Vagina (tissue), 2 donors: ENCODE results near the gene UNC80. TPM values are rescaled to one million over a fixed set of nuclear protein-coding genes. Genes with fewer than 3 reads are reported as not detected.
A peak's percentile ranks its signal among the peaks of the same experiment; 100 is the strongest.

Experiments
- DNase-seq, 2 donors: peaks; one replicate each; pipeline ENCODE4 v3.0.0-alpha.2; 2017; ENCODE audit errors: extremely low spot score in 2 of 2
- H3K27ac ChIP-seq: fragments of 200-600 bp; sonication (generic); one replicate; pipeline ENCODE4 v1.5.1; 2019
- H3K27me3 ChIP-seq: fragments of 200-600 bp; sonication (generic); one replicate; pipeline ENCODE4 v1.5.1; 2019
- H3K36me3 ChIP-seq, 2 donors: fragments of 200-600 bp; sonication (generic); one replicate each; pipeline ENCODE4 v1.5.1; 2017 to 2019
- H3K4me1 ChIP-seq: fragments of 200-600 bp; sonication (generic); one replicate; pipeline ENCODE4 v1.5.1; 2019
- H3K4me3 ChIP-seq, 2 donors: fragments of 200-600 bp; sonication (generic); 1 replicate in 1 of 2; 2 replicates in 1 of 2; pipeline ENCODE4 v1.5.1; 2016 to 2019
- H3K9me3 ChIP-seq: fragments of 200-600 bp; sonication (generic); one replicate; pipeline ENCODE4 v1.5.1; 2019
- POLR2A ChIP-seq, 2 donors: fragments of 450-650 bp; IDR thresholded peaks; one replicate each; pipeline ENCODE4 v1.6.1; 2017; ENCODE audit warnings: antibody characterized with exemption in 2 of 2, mild to moderate bottlenecking in 2 of 2, moderate library complexity in 2 of 2
- POLR2AphosphoS5 ChIP-seq, 2 donors: sonication (generic); formaldehyde crosslinking; IDR thresholded peaks; one replicate each; pipeline ENCODE4 v1.9.0; 2017; ENCODE audit warnings: antibody characterized with exemption in 2 of 2, mild to moderate bottlenecking in 2 of 2, low read depth in 1 of 2; ENCODE audit not compliant: insufficient read depth in 1 of 2
- intact Hi-C: fragments of 100-400 bp; cut with DNase I; formaldehyde crosslinking; loops from one replicate; pipeline ENCODE4 v1.15.1; 2023
- total RNA-seq: library from RNA; depleted of rRNA; stranded (reverse); fragments of >200 nt; gene quantifications from one replicate; pipeline ENCODE4 v1.2.3, GENCODE V29; 2016
- TF ChIP-seq, protein P1 (sequence below), 3 experiments: fragments of 450-650 bp in 2 of 3; fragments of 200-600 bp in 1 of 3; sonication (generic) in 1 of 3; IDR thresholded peaks; one replicate each; pipeline ENCODE4 v1.5.1; 2017 to 2019; ENCODE audit warnings: antibody characterized with exemption in 3 of 3, mild to moderate bottlenecking in 2 of 3, moderate library complexity in 2 of 3

The UNC80 gene
- total RNA-seq, 1 donor from 2014 or later = 0.25 TPM

DNA sequence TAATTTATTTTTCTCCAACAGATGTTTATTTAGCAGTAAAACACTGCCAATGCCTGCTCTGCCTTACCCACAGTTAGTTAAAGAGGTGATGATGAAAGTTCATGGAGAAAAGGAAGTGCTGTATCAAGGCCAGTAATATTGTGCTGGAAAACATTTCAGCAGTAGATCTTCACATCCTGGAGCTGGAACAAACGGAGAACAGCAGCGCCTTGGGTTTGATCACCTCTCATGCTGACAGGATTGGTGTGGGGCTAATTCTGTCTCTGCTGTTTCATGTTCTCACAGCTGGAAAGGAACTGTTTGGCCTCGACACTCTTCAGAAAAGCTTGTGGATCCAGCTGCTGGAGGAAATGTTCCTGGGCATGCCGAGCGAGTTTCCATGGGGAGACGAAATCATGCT is 169.3 kb downstream of the UNC80 start:
- Histone ChIP-seq H3K36me3 (no peaks in the 10 kb centered on the region), H3K9me3 (no peaks in the 10 kb centered on the region), H3K4me1 (no peaks in the 10 kb centered on the region), H3K27ac (no peak overlapping the region), H3K4me3 (no peak overlapping the region), H3K27me3 (no peaks in the 10 kb centered on the region)
- TF ChIP-seq, protein P1, sequence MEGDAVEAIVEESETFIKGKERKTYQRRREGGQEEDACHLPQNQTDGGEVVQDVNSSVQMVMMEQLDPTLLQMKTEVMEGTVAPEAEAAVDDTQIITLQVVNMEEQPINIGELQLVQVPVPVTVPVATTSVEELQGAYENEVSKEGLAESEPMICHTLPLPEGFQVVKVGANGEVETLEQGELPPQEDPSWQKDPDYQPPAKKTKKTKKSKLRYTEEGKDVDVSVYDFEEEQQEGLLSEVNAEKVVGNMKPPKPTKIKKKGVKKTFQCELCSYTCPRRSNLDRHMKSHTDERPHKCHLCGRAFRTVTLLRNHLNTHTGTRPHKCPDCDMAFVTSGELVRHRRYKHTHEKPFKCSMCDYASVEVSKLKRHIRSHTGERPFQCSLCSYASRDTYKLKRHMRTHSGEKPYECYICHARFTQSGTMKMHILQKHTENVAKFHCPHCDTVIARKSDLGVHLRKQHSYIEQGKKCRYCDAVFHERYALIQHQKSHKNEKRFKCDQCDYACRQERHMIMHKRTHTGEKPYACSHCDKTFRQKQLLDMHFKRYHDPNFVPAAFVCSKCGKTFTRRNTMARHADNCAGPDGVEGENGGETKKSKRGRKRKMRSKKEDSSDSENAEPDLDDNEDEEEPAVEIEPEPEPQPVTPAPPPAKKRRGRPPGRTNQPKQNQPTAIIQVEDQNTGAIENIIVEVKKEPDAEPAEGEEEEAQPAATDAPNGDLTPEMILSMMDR (IDR thresholded peaks at IDR 0.05) = no peak
- TF ChIP-seq POLR2A (IDR thresholded peaks at IDR 0.05) = no peak
- TF ChIP-seq POLR2AphosphoS5 (IDR thresholded peaks at IDR 0.05; ENCODE audit: insufficient read depth in 1 of 2, low read depth in 1 of 2) = no peak
- no peak for DNase-seq
- intact Hi-C loops = no loop called here

DNA sequence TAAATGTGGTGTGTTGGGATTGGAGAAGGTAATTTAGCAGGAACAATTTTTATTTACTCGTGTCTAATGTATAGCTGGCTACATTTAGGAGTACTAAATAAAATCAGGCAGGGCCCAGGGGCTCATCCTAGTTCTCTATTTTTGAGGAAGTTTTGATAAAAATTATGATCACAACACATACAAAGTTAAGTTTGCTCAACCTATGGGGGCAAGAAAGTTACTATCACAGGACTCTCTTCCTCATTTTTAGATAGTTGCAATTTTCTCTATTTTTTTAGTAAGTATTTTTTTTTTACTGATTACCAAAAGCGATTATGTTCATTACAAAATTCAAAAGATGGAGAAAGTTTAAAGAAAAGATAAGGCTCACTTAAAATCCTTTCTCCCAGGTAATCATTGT is 170.8 kb downstream of the UNC80 start:
- no peaks in the 10 kb centered on the region for H3K4me1 ChIP-seq
- DNase-seq = no peak
- no peaks in the 10 kb centered on the region for H3K9me3 ChIP-seq
- H3K4me3 ChIP-seq = no peak overlapping the region
- intact Hi-C loops = no loop called here
- H3K27me3 ChIP-seq = no peaks in the 10 kb centered on the region
- no peaks in the 10 kb centered on the region for H3K36me3 ChIP-seq
- TF ChIP-seq POLR2AphosphoS5 (IDR thresholded peaks at IDR 0.05; ENCODE audit: insufficient read depth in 1 of 2, low read depth in 1 of 2) (no peak), POLR2A (IDR thresholded peaks at IDR 0.05) (no peak)
- TF ChIP-seq, protein P1 (IDR thresholded peaks at IDR 0.05) = no peak
- no peak overlapping the region for H3K27ac ChIP-seq

DNA sequence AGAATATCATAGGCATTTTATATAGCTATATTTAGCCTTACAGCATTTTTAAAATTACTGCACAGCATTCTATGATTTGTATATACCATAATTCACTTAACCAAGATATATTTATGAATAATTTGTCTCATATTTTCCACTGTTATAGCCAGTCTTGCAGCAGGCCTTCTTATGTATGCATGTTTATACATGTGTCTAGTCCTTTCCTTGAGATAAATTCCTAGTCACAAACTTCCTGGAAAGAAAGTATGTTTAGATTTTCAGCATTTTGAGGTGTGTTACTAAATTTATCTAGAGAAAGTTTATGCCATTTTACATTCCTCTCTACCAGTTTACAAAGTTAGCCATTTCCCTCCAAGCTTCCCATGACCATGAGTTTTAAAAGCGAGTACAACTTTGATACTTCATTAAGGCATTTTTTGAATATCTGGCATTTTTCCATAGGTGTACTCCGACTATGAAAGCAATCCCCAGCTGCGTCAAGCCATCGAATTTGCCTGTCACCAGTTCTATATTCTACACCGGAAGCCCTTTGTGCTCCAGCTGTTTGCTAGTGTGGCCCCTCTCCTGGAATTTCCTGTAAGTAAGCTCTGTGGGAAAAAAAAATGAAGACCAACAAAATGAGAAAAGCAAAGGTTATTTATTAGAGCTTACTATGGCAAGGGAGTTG is 171.4 kb downstream of the UNC80 start:
- no peaks in the 10 kb centered on the region for H3K9me3 ChIP-seq
- H3K4me1 ChIP-seq = no peaks in the 10 kb centered on the region
- H3K27ac ChIP-seq = no peak overlapping the region
- H3K36me3 ChIP-seq = no peaks in the 10 kb centered on the region
- DNase-seq = no peak
- TF ChIP-seq, protein P1 (IDR thresholded peaks at IDR 0.05) = no peak
- TF ChIP-seq POLR2AphosphoS5 (IDR thresholded peaks at IDR 0.05; ENCODE audit: insufficient read depth in 1 of 2, low read depth in 1 of 2) (no peak), POLR2A (IDR thresholded peaks at IDR 0.05) (no peak)
- intact Hi-C loops = no loop called here
- no peaks in the 10 kb centered on the region for H3K27me3 ChIP-seq
- no peak overlapping the region for H3K4me3 ChIP-seq

DNA sequence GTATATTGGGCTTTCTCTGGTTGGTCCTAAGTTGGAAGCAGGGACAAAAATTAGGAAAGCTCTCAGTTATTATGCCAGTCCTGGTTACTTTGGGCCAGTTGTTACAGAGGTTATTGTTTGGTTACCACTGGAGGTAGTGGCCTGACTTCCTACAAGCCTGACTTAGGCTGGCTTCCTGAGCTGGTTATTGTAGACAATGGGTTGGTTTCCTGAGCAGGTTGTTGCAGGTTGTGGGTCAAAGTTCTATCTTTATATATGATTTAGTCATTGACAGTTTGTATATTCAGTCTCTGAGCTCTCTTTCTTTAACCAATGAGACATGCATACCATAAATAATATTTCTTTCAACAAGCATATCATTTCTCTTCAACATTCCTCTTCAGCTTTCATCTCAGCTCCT is 172.1 kb downstream of the UNC80 start:
- Histone ChIP-seq H3K27me3 (no peaks in the 10 kb centered on the region), H3K27ac (no peak overlapping the region), H3K36me3 (no peaks in the 10 kb centered on the region), H3K9me3 (no peaks in the 10 kb centered on the region), H3K4me3 (no peak overlapping the region), H3K4me1 (no peaks in the 10 kb centered on the region)
- intact Hi-C loops = no loop called here
- no peak for DNase-seq
- TF ChIP-seq POLR2AphosphoS5 (IDR thresholded peaks at IDR 0.05; ENCODE audit: insufficient read depth in 1 of 2, low read depth in 1 of 2) (no peak), POLR2A (IDR thresholded peaks at IDR 0.05) (no peak)
- TF ChIP-seq, protein P1 (IDR thresholded peaks at IDR 0.05) = no peak

DNA sequence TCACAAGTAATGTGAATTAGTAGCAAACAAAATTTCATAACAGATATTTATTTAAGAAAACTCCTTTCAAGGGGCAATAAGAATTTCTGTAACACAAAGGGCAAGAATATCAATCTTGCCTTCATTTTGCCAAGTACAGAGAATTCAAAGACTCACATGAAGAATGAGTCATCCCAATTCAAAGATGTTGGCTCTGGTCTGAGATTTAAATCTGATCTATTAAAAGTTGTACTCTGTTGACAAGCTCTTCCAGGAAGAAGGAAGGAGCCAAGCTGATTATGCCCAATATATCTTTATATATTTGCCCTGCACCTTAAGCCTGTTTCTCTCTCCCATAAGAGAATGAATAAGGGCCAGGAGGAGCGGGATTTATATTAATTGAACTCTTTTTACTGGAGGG is 174.9 kb downstream of the UNC80 start:
- intact Hi-C loops = no loop called here
- Histone ChIP-seq H3K4me3 (no peak overlapping the region), H3K27me3 (no peaks in the 10 kb centered on the region)

More for the DNA sequence above, 174.9 kb downstream of the UNC80 start:
- Histone ChIP-seq H3K27ac (no peak overlapping the region), H3K36me3 (no peaks in the 10 kb centered on the region), H3K4me1 (no peaks in the 10 kb centered on the region), H3K9me3 (no peaks in the 10 kb centered on the region)
- DNase-seq = no peak
- TF ChIP-seq, protein P1 (IDR thresholded peaks at IDR 0.05) = no peak
- TF ChIP-seq POLR2A (IDR thresholded peaks at IDR 0.05) = no peak
- TF ChIP-seq POLR2AphosphoS5 (IDR thresholded peaks at IDR 0.05; ENCODE audit: insufficient read depth in 1 of 2, low read depth in 1 of 2) = peak in 1 of 2 donors; percentile 49
